Central memory CD4-positive, alpha-beta T cell (primary cell): ENCODE results near the gene RBMS1.

ENCODE experiments used
- DNase-seq: peaks from one replicate; pipeline ENCODE4 v3.0.0; 2022

Gene RBMS1

DNA sequence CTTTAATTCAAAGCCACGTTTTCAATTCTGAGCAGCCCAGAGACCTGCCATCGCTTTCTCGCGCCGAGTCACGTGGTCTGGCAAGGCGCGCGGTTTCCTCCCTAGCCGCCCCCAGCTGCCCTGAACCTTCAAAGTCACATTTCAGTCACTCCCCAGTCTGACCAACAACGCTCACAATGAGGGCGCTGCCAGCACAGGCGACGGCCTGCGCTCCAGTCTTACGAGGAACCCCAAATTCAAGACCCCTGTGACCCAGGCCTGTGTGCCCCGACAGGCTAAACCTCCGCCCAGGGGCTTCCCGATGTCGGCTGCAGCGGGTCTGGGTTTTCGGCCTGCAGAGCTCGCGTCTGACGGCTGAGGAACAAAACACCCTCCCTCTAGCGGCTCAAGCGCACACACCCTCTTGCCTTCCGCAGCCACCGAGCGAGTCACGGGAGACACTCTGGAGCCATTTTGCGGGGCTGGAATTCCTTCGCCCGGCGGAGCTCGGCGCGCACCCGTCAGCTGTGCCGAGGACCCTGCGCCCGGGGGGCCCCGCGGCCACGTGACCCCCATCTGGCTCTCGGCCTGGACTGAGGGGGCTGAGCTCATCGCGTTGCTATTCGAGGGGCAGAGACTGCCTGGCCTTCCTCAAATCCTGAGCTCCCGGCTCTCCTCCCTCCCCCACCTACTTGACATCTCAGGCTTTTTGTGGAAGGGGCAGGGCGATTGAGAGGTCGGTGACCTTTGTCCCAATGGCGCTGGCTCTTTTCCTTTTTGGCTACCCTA lies 223.6 kb downstream of the RBMS1 start:
- peak; percentile 76 for DNase-seq

- no peak for DNase-seq
Measured at GRCh38 chr2:160269365-160269764, 224.2 kb downstream of the RBMS1 start.

- no peak for DNase-seq
Measured at GRCh38 chr2:160268151-160268781, 225.3 kb downstream of the RBMS1 start.

GRCh38 chr2:160267692-160268091 lies 225.9 kb downstream of the RBMS1 start:
- DNase-seq, result no peak

GRCh38 chr2:160267022-160267421 lies 226.6 kb downstream of the RBMS1 start:
- DNase-seq, result no peak

DNA sequence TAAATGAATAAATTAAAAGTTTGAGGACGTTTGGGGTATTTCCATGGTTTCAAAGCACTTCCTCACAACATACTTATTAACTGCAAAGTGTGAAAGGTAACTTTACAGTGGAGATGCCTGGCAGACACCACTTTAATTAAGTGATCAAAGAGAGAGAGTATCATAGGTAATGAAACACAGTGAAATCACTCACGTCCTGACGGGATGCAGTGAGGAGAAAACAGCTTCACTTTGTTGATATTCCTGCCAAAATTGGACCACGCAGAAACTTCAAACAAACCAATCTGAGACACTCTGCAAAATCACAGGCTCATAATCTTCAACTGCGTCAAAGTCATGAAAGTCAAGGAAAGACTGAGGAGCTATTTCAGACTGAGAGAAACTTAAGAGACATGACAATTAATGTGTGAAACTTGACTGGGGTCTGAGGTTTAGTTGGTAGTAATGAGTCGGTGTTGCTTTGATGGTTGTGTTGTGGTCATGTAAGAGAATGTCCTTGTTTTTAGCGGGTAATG lies 227.5 kb downstream of the RBMS1 start:
- DNase-seq, result peak; percentile 33

- DNase-seq, result no peak
Measured at GRCh38 chr2:160264308-160264707, 229.3 kb downstream of the RBMS1 start.

- DNase-seq, result no peak
Measured at GRCh38 chr2:160261732-160262131, 231.9 kb downstream of the RBMS1 start.

GRCh38 chr2:160258492-160258805 lies 235.2 kb downstream of the RBMS1 start:
- DNase-seq, result no peak

- no peak for DNase-seq
Measured at GRCh38 chr2:160257743-160258491, 235.7 kb downstream of the RBMS1 start.

- DNase-seq, result no peak
Measured at GRCh38 chr2:160257041-160257742, 236.4 kb downstream of the RBMS1 start.

- DNase-seq, result no peak
Measured at GRCh38 chr2:160256507-160256906, 237.1 kb downstream of the RBMS1 start.

DNA sequence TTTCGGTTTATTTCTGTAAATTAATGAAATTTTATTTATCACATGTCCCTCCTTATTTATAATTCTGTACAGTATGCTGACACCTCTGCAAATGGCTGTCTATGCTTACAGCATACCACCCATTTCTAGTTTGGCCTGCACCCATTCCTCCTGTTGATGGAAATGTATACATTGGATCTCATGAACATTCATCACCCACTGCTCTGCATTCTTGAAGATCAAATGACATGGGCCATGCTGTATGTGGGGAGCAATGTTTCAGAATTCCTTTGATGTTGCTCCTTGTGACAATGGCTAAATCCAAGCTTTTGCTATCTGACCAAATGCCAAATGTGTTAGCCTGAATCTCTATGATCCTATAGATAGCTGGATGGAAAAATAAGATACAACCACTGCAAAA lies 238.2 kb downstream of the RBMS1 start:
- DNase-seq, result no peak

GRCh38 chr2:160254189-160254762 lies 239.3 kb downstream of the RBMS1 start:
- DNase-seq, result no peak

- DNase-seq, result no peak
Measured at GRCh38 chr2:160253440-160254188, 240.0 kb downstream of the RBMS1 start.

DNA sequence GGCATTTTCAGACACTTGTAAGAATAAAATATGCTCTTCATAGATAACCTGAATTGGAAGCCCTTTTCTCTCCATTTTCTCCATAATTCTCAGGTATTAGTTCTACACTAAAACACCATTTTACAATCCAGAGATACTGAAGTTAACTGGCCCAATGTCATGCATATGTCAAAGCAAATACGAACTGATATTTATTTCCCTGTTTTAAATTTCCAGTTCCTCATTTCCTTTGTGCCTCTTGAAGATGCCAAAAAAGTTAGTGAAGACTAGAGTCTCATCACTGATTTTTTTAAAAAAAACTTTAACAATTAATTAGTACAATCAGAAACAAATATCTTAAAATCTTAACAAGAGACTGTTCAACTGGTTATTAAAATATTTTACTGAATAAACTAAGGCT lies 240.7 kb downstream of the RBMS1 start:
- DNase-seq, result no peak

GRCh38 chr2:160252278-160252887 lies 241.2 kb downstream of the RBMS1 start:
- DNase-seq, result no peak

DNA sequence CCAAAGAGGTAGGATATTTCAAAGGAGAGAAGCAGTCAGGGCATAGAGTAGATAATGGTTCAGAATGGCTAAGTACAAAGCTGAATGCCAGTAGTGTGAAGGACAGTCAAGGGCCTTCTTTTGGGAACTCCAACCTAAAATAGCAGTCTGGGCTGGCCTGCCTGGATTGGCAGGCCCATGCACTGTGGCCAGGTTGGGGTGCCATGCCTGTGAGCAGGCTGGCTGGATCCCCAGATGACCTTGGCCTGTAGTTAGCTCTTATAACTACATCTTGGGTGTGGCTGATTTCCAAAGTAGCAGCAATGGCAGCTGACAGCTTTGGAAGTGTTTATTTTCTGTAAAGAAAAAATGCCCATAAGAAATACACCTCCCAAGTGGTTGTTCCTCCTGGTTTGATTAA lies 242.0 kb downstream of the RBMS1 start:
- DNase-seq, result no peak

DNA sequence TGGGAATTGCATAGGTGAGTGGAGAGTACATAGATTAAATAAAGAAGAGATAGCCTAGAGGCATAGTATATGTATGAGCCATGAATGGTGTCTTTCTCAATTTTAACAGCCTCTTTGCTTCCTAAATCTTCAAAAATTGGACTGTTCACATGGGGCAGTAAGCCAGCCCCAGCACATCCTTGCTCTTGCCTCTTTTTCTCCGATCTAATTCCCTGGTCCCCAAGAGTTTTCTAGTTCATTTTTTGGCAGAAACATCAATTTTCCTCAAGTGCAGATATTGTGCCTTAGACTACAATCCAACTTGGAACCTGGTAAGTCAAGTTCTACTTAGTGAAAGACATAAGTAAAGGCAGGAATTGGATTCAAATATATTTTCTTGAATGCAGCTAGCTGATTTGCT lies 243.7 kb downstream of the RBMS1 start:
- DNase-seq, result no peak

GRCh38 chr2:160247296-160248035 lies 246.1 kb downstream of the RBMS1 start:
- no peak for DNase-seq

DNA sequence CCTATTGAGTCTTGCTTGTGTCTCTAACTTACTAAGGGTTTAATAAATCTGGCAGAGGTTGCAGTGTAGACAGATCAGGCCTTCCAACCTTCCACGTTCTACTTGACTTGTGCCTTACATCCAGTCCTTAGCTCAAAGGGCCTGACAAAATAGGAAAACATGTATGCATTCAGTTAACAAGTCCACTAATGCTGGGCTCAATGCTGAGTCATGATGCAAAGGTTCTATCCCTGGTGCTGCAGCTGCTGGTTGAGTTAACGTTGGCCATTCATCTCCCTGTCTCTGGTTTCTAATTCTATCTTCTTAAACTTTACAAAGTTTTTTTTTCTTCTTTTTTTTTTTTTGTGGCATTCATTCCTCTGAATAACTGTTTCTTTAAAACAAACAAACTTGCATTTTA lies 247.3 kb downstream of the RBMS1 start:
- DNase-seq, result no peak
